ENCODE results near the gene FOXJ2. TPM values are rescaled to one million over a fixed set of nuclear protein-coding genes. Genes with fewer than 3 reads are reported as not detected.
A peak's percentile ranks its signal among the peaks of the same experiment; 100 is the strongest.

FOXJ2 gene
- total RNA-seq, 1 donor from 2014 or later: 15.6 TPM

DNA sequence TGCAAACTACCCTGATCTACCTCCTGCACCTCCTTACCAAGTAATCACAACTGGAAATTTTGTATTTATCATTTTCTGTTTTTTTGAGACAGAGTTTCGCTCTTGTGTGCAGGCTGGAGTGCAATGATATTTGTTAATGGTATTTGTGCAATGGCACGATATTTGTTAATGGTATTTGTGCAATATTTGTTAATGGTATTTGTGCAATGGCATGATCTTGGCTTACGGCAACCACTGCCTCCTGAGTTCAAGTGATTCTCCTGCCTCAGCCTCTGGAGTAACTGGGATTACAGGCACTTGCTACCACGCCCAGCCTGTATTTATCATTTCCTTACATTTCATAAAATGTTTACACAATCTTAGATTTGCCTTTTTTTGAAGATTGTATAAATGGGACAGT is 43.9 kb downstream of the FOXJ2 start:
- TF ChIP-seq, protein P1, sequence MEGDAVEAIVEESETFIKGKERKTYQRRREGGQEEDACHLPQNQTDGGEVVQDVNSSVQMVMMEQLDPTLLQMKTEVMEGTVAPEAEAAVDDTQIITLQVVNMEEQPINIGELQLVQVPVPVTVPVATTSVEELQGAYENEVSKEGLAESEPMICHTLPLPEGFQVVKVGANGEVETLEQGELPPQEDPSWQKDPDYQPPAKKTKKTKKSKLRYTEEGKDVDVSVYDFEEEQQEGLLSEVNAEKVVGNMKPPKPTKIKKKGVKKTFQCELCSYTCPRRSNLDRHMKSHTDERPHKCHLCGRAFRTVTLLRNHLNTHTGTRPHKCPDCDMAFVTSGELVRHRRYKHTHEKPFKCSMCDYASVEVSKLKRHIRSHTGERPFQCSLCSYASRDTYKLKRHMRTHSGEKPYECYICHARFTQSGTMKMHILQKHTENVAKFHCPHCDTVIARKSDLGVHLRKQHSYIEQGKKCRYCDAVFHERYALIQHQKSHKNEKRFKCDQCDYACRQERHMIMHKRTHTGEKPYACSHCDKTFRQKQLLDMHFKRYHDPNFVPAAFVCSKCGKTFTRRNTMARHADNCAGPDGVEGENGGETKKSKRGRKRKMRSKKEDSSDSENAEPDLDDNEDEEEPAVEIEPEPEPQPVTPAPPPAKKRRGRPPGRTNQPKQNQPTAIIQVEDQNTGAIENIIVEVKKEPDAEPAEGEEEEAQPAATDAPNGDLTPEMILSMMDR (conservative IDR thresholded peaks at IDR 0.05): no peak
- no peak overlapping the region for H3K27ac Mint-ChIP-seq
- no peaks in the 10 kb centered on the region for H3K27me3 Mint-ChIP-seq
- H3K9me3 Mint-ChIP-seq: no peaks in the 10 kb centered on the region
- no peaks in the 10 kb centered on the region for H3K4me1 Mint-ChIP-seq (ENCODE audit: unreplicated experiment)
- no peaks in the 10 kb centered on the region for H3K36me3 Mint-ChIP-seq
- DNase-seq (ENCODE audit: extremely low spot score, unreplicated experiment): no peak
- H3K4me3 Mint-ChIP-seq: no peak overlapping the region

DNA sequence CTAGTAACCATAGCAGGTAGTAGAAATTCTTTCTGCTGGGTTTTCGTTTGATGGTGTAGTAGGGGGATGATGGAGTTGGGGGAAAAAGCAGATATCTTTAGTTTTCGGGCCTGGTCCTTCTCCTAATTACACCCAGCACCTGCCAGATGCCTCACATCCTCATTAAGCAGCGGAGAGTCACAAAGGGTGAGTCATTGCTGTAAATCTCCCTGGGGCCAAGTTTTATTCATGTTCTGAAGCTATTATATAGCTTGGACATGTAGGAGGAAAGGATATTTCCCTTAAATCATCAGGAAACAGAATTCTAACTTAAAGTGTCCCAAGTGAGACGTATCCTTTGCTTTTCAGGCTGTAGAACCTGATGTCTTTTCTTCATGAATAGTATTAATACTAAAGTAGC is 44.7 kb downstream of the FOXJ2 start:
- H3K4me3 Mint-ChIP-seq: no peak overlapping the region
- DNase-seq (ENCODE audit: extremely low spot score, unreplicated experiment): no peak
- H3K9me3 Mint-ChIP-seq: no peaks in the 10 kb centered on the region
- no peaks in the 10 kb centered on the region for H3K36me3 Mint-ChIP-seq
- no peak overlapping the region for H3K27ac Mint-ChIP-seq
- no peaks in the 10 kb centered on the region for H3K4me1 Mint-ChIP-seq (ENCODE audit: unreplicated experiment)
- H3K27me3 Mint-ChIP-seq: no peaks in the 10 kb centered on the region
- TF ChIP-seq, protein P1 (conservative IDR thresholded peaks at IDR 0.05): no peak

DNA sequence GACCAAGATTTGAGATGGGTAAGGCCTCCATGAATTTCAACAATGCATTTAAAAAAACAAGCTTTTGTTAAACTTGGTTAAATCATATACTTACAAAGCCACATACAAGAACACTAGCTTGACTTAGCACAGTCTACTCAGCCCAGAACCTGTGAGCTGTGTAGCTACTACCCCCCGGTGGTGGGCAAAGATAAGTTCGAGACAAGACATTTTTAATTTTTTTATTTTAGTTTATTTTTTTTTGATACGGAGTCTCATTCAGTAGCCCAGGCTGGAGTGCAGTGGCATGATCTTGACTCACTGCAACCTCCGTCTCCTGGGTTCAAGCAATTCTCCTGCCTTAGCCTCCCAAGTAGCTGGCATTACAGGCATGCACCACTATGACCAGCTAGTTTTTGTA is 45.9 kb downstream of the FOXJ2 start:
- Mint-ChIP-seq H3K27ac (peak overlapping the region; percentile 0), H3K36me3 (no peaks in the 10 kb centered on the region), H3K27me3 (no peaks in the 10 kb centered on the region), H3K4me3 (no peak overlapping the region), H3K9me3 (no peaks in the 10 kb centered on the region), H3K4me1 (ENCODE audit: unreplicated experiment) (no peaks in the 10 kb centered on the region)
- DNase-seq (ENCODE audit: extremely low spot score, unreplicated experiment): no peak
- TF ChIP-seq, protein P1 (conservative IDR thresholded peaks at IDR 0.05): peak; percentile 75

DNA sequence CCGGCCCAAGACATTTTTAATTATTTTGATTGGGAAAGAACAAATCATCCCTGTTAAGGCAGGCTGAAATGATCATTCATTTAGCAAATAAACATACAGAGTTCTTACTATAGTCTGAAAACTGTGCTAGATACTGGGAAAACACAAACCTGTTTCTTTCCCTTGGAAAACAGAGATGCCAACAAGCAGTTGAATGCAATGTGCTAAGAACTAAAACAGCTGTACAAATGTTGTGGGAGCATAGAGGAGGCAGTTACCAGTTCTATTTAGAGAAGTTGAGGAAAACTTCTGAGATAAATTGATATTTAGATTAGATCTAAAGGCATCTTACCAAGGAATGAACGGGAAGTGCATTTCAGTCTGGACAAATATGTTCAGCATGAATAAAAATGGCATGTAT is 46.4 kb downstream of the FOXJ2 start:
- H3K27ac Mint-ChIP-seq: peak overlapping the region; percentile 0
- no peak for DNase-seq (ENCODE audit: extremely low spot score, unreplicated experiment)
- no peaks in the 10 kb centered on the region for H3K4me1 Mint-ChIP-seq (ENCODE audit: unreplicated experiment)
- peaks cover under 1% of the 10 kb centered on the region for H3K36me3 Mint-ChIP-seq
- no peaks in the 10 kb centered on the region for H3K27me3 Mint-ChIP-seq
- H3K9me3 Mint-ChIP-seq: no peaks in the 10 kb centered on the region
- peak overlapping the region; percentile 37 for H3K4me3 Mint-ChIP-seq
- TF ChIP-seq, protein P1 (conservative IDR thresholded peaks at IDR 0.05): no peak

DNA sequence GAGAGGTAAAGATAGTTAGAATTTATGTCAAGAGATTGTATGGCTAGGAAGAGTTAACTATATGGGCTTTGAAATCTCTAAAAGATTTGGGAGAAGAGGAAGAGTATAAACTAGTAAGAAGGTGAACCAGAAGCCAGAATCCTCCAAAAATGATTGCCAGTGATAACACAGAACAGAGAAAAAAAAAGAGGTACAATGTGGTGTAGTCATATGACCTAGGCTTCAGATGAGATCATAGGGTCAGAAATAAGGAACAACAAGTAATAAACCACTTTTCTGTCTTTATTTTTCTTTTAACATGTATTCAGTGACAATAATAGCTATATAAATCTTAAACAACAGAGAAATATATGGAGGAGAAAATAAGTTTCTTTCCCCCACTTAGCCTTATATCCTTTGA is 47.6 kb downstream of the FOXJ2 start:
- H3K36me3 Mint-ChIP-seq: peaks cover 9% of the 10 kb centered on the region
- TF ChIP-seq, protein P1 (conservative IDR thresholded peaks at IDR 0.05): no peak
- H3K4me3 Mint-ChIP-seq: peak overlapping the region; percentile 55
- no peak for DNase-seq (ENCODE audit: extremely low spot score, unreplicated experiment)
- peaks cover 4% of the 10 kb centered on the region for H3K4me1 Mint-ChIP-seq (ENCODE audit: unreplicated experiment)
- peak overlapping the region; percentile 50 for H3K27ac Mint-ChIP-seq
- H3K9me3 Mint-ChIP-seq: no peaks in the 10 kb centered on the region
- no peaks in the 10 kb centered on the region for H3K27me3 Mint-ChIP-seq
